Measurements from ENCODE around the gene PCF11.

DNA sequence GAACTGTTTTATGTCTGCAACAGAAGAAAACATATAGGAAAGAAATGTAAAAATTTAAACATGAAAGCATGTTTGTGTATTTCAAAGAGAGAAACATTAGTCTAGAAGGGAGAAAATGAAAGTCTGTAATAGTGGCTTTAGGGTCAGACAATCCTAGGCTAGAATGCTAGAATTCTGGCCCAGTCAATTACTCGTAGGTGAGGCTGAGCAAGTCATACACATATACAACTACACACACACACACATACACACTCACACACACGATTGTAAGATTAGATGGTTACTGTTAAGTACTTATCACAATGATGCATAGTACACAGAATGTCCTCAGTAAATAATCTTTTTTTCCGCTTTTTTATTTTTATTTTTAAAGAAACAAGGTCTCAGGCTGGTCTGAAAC, 37.7 kb upstream of the PCF11 start:
- no peak for TF ChIP-seq CTCF (conservative IDR thresholded peaks at IDR 0.05)
- no peak for TF ChIP-seq EZH2 (IDR thresholded peaks at IDR 0.05; ENCODE audit: low read depth)

Data from PC-9 (cell line).